Parathyroid adenoma (tissue), 2 donors: Measurements from ENCODE around the gene PARK7.

Experiments used
- H2AFZ ChIP-seq: fragments of 300-600 bp; sonication (generic); one replicate; pipeline ENCODE4 v1.7.0; 2017; ENCODE audit warnings: antibody characterized with exemption, mild to moderate bottlenecking
- H3K27ac ChIP-seq: fragments of 300-600 bp; sonication (generic); one replicate; pipeline ENCODE4 v1.7.0; 2017
- H3K27me3 ChIP-seq: fragments of 300-600 bp; sonication (generic); one replicate; pipeline ENCODE4 v1.7.0; 2017; ENCODE audit warnings: low read length; ENCODE audit not compliant: control insufficient read depth, insufficient read depth
- H3K36me3 ChIP-seq: fragments of 300-600 bp; sonication (generic); one replicate; pipeline ENCODE4 v1.7.0; 2017; ENCODE audit warnings: low read length; ENCODE audit not compliant: control insufficient read depth, insufficient read depth
- H3K4me1 ChIP-seq: fragments of 300-600 bp; sonication (generic); one replicate; pipeline ENCODE4 v1.7.0; 2017; ENCODE audit warnings: control low read depth
- H3K4me2 ChIP-seq: fragments of 300-600 bp; sonication (generic); one replicate; pipeline ENCODE4 v1.7.0; 2017; ENCODE audit warnings: low read length
- H3K4me3 ChIP-seq: fragments of 300-600 bp; sonication (generic); one replicate; pipeline ENCODE4 v1.7.0; 2017; ENCODE audit warnings: low read depth, low read length
- H3K79me2 ChIP-seq: fragments of 300-600 bp; sonication (generic); one replicate; pipeline ENCODE4 v1.7.0; 2017; ENCODE audit warnings: control low read depth
- H3K9ac ChIP-seq: fragments of 300-600 bp; sonication (generic); one replicate; pipeline ENCODE4 v1.7.0; 2017; ENCODE audit warnings: mild to moderate bottlenecking
- H3K9me3 ChIP-seq: fragments of 300-600 bp; sonication (generic); one replicate; pipeline ENCODE4 v1.7.0; 2017; ENCODE audit warnings: low read length; ENCODE audit not compliant: control insufficient read depth
- TF ChIP-seq, protein P1 (sequence below): fragments of 300-600 bp; sonication (generic); IDR thresholded peaks from one replicate; pipeline ENCODE4 v1.7.0; 2017; ENCODE audit warnings: antibody characterized with exemption, mild to moderate bottlenecking
- donor health status: primary hyperparathyroidism.

The PARK7 gene

DNA sequence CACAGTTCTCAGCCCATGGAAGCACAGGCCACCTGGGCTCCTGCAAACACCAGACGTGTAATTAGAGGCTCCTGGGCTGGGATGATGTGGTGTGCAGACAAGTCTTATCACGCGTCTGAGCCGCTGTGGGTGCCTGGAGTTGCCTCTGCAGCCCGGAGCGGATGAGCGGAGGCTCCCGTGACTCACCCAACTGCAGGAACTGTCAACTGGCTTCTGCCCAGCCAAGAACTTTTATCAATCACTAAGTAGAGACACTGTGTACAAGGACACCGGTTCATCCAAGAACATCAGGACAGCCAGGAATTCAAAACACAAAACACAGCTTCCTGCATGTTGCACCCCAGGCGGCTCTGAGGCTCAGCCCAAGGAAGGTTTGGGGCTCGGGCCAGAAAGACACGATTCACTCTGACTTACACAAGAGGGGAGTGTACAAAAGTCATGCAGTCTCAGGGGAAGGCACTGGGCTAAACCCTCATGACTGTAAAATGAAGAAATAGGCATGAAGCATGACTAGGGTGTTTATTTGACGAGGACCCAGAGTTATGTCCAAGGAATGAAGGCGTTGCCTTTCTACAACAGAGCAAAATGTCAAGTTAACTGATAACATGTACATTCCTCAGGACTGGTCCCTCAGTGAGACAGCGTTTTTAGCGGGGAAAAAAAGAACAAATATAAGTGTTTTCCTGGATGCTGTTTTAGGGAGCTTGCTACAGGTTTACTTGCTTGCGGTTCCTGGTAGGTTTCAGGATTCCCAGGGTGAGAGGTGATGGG lies 43.5 kb downstream of the PARK7 start:
- no peaks in the 10 kb centered on the region for H3K36me3 ChIP-seq
- no peaks in the 10 kb centered on the region for H3K9me3 ChIP-seq
- H3K4me2 ChIP-seq = peak overlapping the region; percentile 40
- H3K79me2 ChIP-seq = no peaks in the 10 kb centered on the region
- H3K27ac ChIP-seq = peak overlapping the region; percentile 82
- TF ChIP-seq, protein P1, sequence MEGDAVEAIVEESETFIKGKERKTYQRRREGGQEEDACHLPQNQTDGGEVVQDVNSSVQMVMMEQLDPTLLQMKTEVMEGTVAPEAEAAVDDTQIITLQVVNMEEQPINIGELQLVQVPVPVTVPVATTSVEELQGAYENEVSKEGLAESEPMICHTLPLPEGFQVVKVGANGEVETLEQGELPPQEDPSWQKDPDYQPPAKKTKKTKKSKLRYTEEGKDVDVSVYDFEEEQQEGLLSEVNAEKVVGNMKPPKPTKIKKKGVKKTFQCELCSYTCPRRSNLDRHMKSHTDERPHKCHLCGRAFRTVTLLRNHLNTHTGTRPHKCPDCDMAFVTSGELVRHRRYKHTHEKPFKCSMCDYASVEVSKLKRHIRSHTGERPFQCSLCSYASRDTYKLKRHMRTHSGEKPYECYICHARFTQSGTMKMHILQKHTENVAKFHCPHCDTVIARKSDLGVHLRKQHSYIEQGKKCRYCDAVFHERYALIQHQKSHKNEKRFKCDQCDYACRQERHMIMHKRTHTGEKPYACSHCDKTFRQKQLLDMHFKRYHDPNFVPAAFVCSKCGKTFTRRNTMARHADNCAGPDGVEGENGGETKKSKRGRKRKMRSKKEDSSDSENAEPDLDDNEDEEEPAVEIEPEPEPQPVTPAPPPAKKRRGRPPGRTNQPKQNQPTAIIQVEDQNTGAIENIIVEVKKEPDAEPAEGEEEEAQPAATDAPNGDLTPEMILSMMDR = no peak
- H3K4me3 ChIP-seq = no peak overlapping the region
- no peak overlapping the region for H3K9ac ChIP-seq
- peak overlapping the region; percentile 68 for H2AFZ ChIP-seq
- peaks cover 19% of the 10 kb centered on the region for H3K4me1 ChIP-seq
- H3K27me3 ChIP-seq = no peaks in the 10 kb centered on the region

DNA sequence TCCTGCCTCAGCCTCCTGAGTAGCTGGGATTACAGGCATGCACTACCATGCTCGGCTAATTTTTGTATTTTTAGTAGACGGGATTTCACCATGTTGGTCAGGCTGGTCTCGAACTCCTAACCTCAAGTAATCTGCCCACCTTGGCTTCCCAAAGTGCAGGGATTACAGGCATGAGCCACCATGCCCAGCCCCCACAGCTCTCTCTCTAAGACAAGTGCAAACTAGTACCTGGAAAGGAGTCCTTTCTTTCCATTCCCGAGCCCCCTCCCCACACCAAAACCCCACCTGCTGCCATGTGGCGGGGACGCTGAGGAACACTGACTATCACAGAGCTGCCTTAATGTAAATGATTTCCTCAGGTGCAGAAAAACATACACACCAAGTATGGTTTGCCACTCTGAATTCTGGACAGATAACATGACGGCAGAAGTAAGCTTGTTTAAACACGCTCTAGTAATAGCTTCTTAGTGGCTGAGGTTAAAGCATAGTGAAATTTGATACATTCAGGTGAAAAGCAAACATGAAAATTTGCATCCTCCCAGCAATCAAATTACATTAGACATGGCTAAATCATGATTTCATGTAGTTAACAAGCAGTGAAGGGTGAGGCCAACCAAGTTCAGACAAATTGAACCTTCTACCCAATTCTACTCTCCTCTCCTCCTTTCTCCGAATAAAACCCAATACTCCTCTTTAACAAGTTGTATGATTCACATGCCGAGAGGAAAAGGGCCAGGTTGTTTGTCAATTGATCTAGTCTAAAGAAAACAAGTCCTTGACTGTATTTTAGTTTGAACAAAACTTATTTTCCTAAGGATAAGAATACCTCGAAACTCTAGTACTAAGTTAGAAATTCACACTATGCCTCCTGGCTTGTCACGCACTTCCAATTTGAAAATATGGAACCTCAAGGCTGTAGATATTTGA lies 44.8 kb downstream of the PARK7 start:
- Histone ChIP-seq H3K9me3 (no peaks in the 10 kb centered on the region), H3K36me3 (no peaks in the 10 kb centered on the region), H3K4me3 (no peak overlapping the region), H3K27me3 (no peaks in the 10 kb centered on the region), H3K27ac (no peak overlapping the region), H3K4me2 (no peak overlapping the region), H3K4me1 (peaks cover 19% of the 10 kb centered on the region), H3K79me2 (no peaks in the 10 kb centered on the region), H2AFZ (no peak overlapping the region), H3K9ac (no peak overlapping the region)
- TF ChIP-seq, protein P1 = no peak

DNA sequence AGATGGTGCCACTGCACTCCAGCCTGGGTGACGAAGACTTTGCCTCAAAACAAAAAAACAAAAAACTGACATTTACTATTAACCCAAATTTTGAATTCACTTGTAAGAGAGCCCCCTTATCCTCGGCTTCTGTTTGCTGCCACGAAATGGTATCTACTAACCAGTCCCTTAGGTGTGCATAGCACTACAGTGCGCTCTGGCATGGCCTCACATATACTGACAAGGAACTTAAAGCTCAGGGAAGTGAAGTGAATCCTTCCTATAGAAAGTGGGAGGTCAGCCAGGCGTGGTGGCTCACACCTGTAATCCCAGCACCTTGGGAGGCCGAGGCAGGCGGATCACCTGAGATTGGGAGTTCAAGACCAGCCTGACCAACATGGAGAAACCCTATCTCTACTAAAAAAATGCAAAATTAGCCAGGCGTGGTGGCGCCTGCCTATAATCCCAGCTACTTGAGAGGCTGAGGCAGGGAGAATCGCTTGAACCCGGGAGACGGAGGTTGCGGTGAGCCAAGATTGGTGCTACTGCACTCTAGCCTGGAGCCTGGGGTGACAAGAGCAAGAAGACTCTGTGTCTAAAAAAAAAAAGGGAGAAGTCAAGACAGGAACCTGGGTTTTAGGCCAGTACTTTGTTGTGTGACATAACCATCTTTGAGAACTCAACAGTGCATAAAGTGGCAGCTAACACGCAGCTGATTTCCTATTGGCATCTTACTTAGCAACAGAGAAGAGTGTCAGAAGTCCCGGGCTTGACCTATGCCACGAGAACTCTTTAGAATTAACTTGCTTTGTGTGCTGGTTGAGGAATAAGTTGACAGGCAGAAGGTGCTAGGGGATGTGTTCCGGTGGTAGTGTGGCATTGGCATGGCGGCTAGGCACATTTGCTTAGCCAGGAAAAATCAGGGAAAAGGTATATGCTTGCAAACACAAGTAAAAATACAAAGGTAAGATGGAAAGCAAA lies 47.8 kb downstream of the PARK7 start:
- H3K4me3 ChIP-seq = no peak overlapping the region
- H3K9ac ChIP-seq = no peak overlapping the region
- no peaks in the 10 kb centered on the region for H3K79me2 ChIP-seq
- H3K9me3 ChIP-seq = no peaks in the 10 kb centered on the region
- no peaks in the 10 kb centered on the region for H3K36me3 ChIP-seq
- no peak overlapping the region for H3K4me2 ChIP-seq
- TF ChIP-seq, protein P1 = no peak
- H2AFZ ChIP-seq = no peak overlapping the region
- no peak overlapping the region for H3K27ac ChIP-seq
- peaks cover 10% of the 10 kb centered on the region for H3K4me1 ChIP-seq
- H3K27me3 ChIP-seq = no peaks in the 10 kb centered on the region

DNA sequence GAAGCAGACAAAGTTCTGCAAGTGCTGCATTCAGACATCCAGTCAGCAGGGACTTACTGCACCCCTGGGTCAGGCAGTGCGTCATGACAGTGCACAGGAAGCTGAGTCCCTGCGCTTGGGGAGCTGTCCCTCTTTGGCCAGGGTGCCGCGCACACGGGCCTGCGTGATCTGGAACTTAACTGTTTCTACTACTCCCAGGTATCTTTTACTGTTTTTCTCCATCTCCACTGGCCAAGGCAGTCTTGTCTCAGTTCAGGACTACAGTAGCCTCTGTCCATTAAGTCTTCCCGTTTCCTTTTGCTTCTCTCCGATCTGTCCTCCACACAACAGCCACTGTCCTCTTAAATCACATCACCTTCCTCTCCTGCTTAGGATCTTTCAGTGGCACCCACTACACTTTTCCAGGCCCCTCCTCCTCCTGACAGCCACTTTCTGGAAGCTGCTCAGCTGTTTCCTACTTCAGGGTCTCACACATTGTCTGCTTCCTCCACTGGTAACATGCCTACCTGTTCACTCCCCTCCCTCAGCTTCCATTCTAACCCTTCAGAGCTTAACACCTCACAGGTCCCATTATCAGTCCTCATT lies 48.7 kb downstream of the PARK7 start:
- TF ChIP-seq, protein P1 = no peak
- no peak overlapping the region for H3K27ac ChIP-seq
- no peak overlapping the region for H3K9ac ChIP-seq
- no peaks in the 10 kb centered on the region for H3K79me2 ChIP-seq
- H3K27me3 ChIP-seq = no peaks in the 10 kb centered on the region
- no peak overlapping the region for H3K4me3 ChIP-seq
- H3K36me3 ChIP-seq = no peaks in the 10 kb centered on the region
- H3K9me3 ChIP-seq = no peaks in the 10 kb centered on the region
- H2AFZ ChIP-seq = no peak overlapping the region
- peaks cover 7% of the 10 kb centered on the region for H3K4me1 ChIP-seq
- H3K4me2 ChIP-seq = no peak overlapping the region
